ENCODE measurements around the gene NFAM1. TPM values are rescaled to one million over a fixed set of nuclear protein-coding genes. Genes with fewer than 3 reads are reported as not detected.

Gene NFAM1
- total and polyA plus RNA-seq, 2 donors (not counting 3 experiments of a cell fraction or from before 2014, with no cell fraction given) = not detected

GRCh38 chr22:42353883-42354727, 78.1 kb downstream of the NFAM1 start:
- no peak overlapping the region for H3K4me3 ChIP-seq (replicated peaks in 1 of 3; ENCODE audit: insufficient read depth in 1 of 3, low read depth in 1 of 3, low read length in 3 of 3)
- no peaks in the 10 kb centered on the region for H3K9me1 ChIP-seq (replicated peaks; ENCODE audit: control insufficient read depth, extremely low read depth, insufficient read depth, low read length)
- no peak for DNase-seq (ENCODE audit: low read depth, low spot score)
- no TSS peak for BruUV-seq (replicated peaks)
- intact Hi-C loops (cut with micrococcal nuclease) (no loop called here), dilution Hi-C loops (cut with MboI; ENCODE audit: extremely low pct_ligation_motif_present, low sequenced_read_pairs) (no loop called here)
- H3K36me3 ChIP-seq (ENCODE audit: control insufficient read depth in 2 of 2, extremely low read depth in 1 of 2, insufficient read depth in 2 of 2, low read length in 2 of 2) = no peaks in the 10 kb centered on the region
- ChIA-PET POLR2A (no interaction called here), CTCF (interaction anchor here (1.3 kb wide), 1 partner anchor 43 kb away, joined by 3 read pairs; no protein-coding TSS in a partner anchor)
- no peak overlapping the region for H3K27ac ChIP-seq (ENCODE audit: insufficient read depth, low read depth, low read length)
- FAIRE-seq = no peak
- H2AFZ ChIP-seq (ENCODE audit: low read depth, low read length) = no peak overlapping the region
- peaks cover 0 to 2% of the 10 kb centered on the region in 2 experiments for H3K27me3 ChIP-seq (ENCODE audit: control insufficient read depth in 2 of 2, insufficient read depth in 2 of 2, low read length in 2 of 2)
- TF ChIP-seq POLR2A (IDR thresholded peaks at IDR 0.05; ENCODE audit: low read depth, low read length) = no peak
- TF ChIP-seq GATA2 (IDR thresholded peaks at IDR 0.05; ENCODE audit: insufficient read depth, insufficient read length, low read depth, low read length) = no peak
- no peak for TF ChIP-seq EZH2 (IDR thresholded peaks at IDR 0.05; ENCODE audit: borderline replicate concordance, low read depth, low read length, severe bottlenecking)
- no peak for TF ChIP-seq MYC (IDR thresholded peaks at IDR 0.05; ENCODE audit: low read depth, low read length)
- no peak for TF ChIP-seq POLR2AphosphoS5 (IDR thresholded peaks at IDR 0.05; ENCODE audit: insufficient read depth, low read depth, low read length)
- no peak for TF ChIP-seq FOS (IDR thresholded peaks at IDR 0.05; ENCODE audit: borderline replicate concordance, insufficient read depth, low read length)
- TF ChIP-seq MAX (IDR thresholded peaks at IDR 0.05; ENCODE audit: insufficient read depth, insufficient read length) = no peak
- H3K79me2 ChIP-seq (ENCODE audit: control insufficient read depth, insufficient read depth, low read length) = no peaks in the 10 kb centered on the region
- no peak overlapping the region for H3K9ac ChIP-seq (replicated peaks; ENCODE audit: extremely low read depth, insufficient read depth, low read length)
- H3K9me3 ChIP-seq (replicated peaks; ENCODE audit: control insufficient read depth, insufficient read depth, low read length) = no peaks in the 10 kb centered on the region
- H3K4me1 ChIP-seq (ENCODE audit: control insufficient read depth, extremely low read depth, insufficient read depth, low read length) = no peaks in the 10 kb centered on the region
- no peaks in the 10 kb centered on the region for H4K20me1 ChIP-seq (replicated peaks; ENCODE audit: control insufficient read depth, extremely low read depth, insufficient read depth, low read length)
- H3K4me2 ChIP-seq (ENCODE audit: insufficient read depth, low read length) = no peak overlapping the region

DNA sequence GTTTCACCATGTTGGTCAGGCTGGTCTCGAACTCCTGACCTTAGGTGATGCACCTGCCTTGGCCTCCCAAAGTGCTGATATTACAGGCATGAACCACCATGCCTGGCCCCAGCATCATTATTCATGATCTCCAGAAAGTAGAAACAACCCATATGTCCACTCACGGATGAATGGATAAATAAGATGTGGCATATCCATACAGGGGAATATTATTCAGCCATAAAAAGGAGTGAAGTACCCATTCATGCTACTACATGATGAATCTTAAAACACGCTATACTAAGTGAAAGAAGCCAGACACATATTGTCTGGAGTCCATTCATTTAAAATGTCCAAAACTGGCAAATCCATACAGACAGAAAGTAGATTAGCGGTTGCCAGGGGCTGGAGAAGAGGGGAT, 81.8 kb downstream of the NFAM1 start:
- Histone ChIP-seq H3K79me2 (ENCODE audit: control insufficient read depth, insufficient read depth, low read length) (no peaks in the 10 kb centered on the region), H3K27me3 (ENCODE audit: control insufficient read depth in 2 of 2, insufficient read depth in 2 of 2, low read length in 2 of 2) (peaks cover 0 to 2% of the 10 kb centered on the region in 2 experiments), H3K9me1 (replicated peaks; ENCODE audit: control insufficient read depth, extremely low read depth, insufficient read depth, low read length) (no peaks in the 10 kb centered on the region), H4K20me1 (replicated peaks; ENCODE audit: control insufficient read depth, extremely low read depth, insufficient read depth, low read length) (no peaks in the 10 kb centered on the region), H3K9ac (replicated peaks; ENCODE audit: extremely low read depth, insufficient read depth, low read length) (no peak overlapping the region), H3K9me3 (replicated peaks; ENCODE audit: control insufficient read depth, insufficient read depth, low read length) (no peaks in the 10 kb centered on the region), H3K27ac (ENCODE audit: insufficient read depth, low read depth, low read length) (no peak overlapping the region), H3K4me2 (ENCODE audit: insufficient read depth, low read length) (no peak overlapping the region), H3K4me1 (ENCODE audit: control insufficient read depth, extremely low read depth, insufficient read depth, low read length) (no peaks in the 10 kb centered on the region), H2AFZ (ENCODE audit: low read depth, low read length) (no peak overlapping the region), H3K36me3 (ENCODE audit: control insufficient read depth in 2 of 2, extremely low read depth in 1 of 2, insufficient read depth in 2 of 2, low read length in 2 of 2) (no peaks in the 10 kb centered on the region), H3K4me3 (replicated peaks in 1 of 3; ENCODE audit: insufficient read depth in 1 of 3, low read depth in 1 of 3, low read length in 3 of 3) (no peak overlapping the region)
- POLR2A ChIA-PET = no interaction called here
- FAIRE-seq (no peak), DNase-seq (ENCODE audit: low read depth, low spot score) (no peak)
- TF ChIP-seq CTCF (IDR thresholded peaks at IDR 0.05; ENCODE audit: extremely low read depth in 1 of 2, insufficient read depth in 1 of 2, low read depth in 1 of 2, low read length in 2 of 2) (no peak), JUN (IDR thresholded peaks at IDR 0.05; ENCODE audit: borderline replicate concordance, insufficient read depth, insufficient read length, low read depth) (no peak), EZH2 (IDR thresholded peaks at IDR 0.05; ENCODE audit: borderline replicate concordance, low read depth, low read length, severe bottlenecking) (no peak)
- no TSS peak for BruUV-seq (replicated peaks)
- CTCF ChIA-PET = no interaction called here
- dilution Hi-C loops (cut with MboI; ENCODE audit: extremely low pct_ligation_motif_present, low sequenced_read_pairs) (no loop called here), intact Hi-C loops (cut with micrococcal nuclease) (no loop called here)

All from endothelial cell of umbilical vein (primary cell).